Ishikawa (cell line): ENCODE results near the gene GALT.
A peak's percentile ranks its signal among the peaks of the same experiment; 100 is the strongest.

Experiments
- CEBPB ChIP-seq: IDR thresholded peaks from 2 replicates; pipeline ENCODE4 v1.6.1; 2012
- CREB1 ChIP-seq: IDR thresholded peaks from 2 replicates; pipeline ENCODE4 v1.6.1; 2012; ENCODE audit warnings: low read depth
- EGR1 ChIP-seq: IDR thresholded peaks from 2 replicates; pipeline ENCODE4 v1.6.1; 2012
- EP300 ChIP-seq: IDR thresholded peaks from 2 replicates; pipeline ENCODE4 v1.6.1; 2012; ENCODE audit warnings: borderline replicate concordance
- FOXM1 ChIP-seq: IDR thresholded peaks from 2 replicates; pipeline ENCODE4 v1.6.1; 2012; ENCODE audit warnings: low read depth, borderline replicate concordance
- MAX ChIP-seq: IDR thresholded peaks from 2 replicates; pipeline ENCODE4 v1.6.1; 2012
- NFIC ChIP-seq: IDR thresholded peaks from 2 replicates; pipeline ENCODE4 v1.6.1; 2012
- RAD21 ChIP-seq: IDR thresholded peaks from 2 replicates; pipeline ENCODE4 v1.6.1; 2012; ENCODE audit warnings: low read depth
- REST ChIP-seq: IDR thresholded peaks from 2 replicates; pipeline ENCODE4 v1.6.1; 2012; ENCODE audit warnings: low read depth, mild to moderate bottlenecking
- TAF1 ChIP-seq: IDR thresholded peaks from 2 replicates; pipeline ENCODE4 v1.6.1; 2012; ENCODE audit warnings: low read depth, mild to moderate bottlenecking
- TCF12 ChIP-seq: IDR thresholded peaks from 2 replicates; pipeline ENCODE4 v1.6.1; 2012; ENCODE audit warnings: low read depth
- TEAD4 ChIP-seq: IDR thresholded peaks from 2 replicates; pipeline ENCODE4 v1.6.1; 2012
- USF1 ChIP-seq: IDR thresholded peaks from 2 replicates; pipeline ENCODE4 v1.6.1; 2012
- YY1 ChIP-seq: IDR thresholded peaks from 2 replicates; pipeline ENCODE4 v1.6.1; 2012; ENCODE audit warnings: low read depth
- ZBTB7A ChIP-seq: IDR thresholded peaks from 2 replicates; pipeline ENCODE4 v1.6.1; 2012; ENCODE audit warnings: low read depth

GALT gene

GRCh38 chr9:34634551-34635248, 11.8 kb upstream of the GALT start:
- no peak for TF ChIP-seq EGR1
- TF ChIP-seq REST: no peak
- TF ChIP-seq ZBTB7A: no peak
- no peak for TF ChIP-seq CREB1
- no peak for TF ChIP-seq MAX
- no peak for TF ChIP-seq RAD21
- TF ChIP-seq TCF12: no peak
- no peak for TF ChIP-seq CEBPB
- TF ChIP-seq NFIC: no peak
- no peak for TF ChIP-seq FOXM1

GRCh38 chr9:34635556-34635955, 10.9 kb upstream of the GALT start:
- TF ChIP-seq MAX (no peak), TAF1 (no peak), USF1 (no peak), YY1 (no peak)

- no peak for TF ChIP-seq EGR1
- no peak; the same call in 1 of the 2 replicates for TF ChIP-seq YY1
- TF ChIP-seq FOXM1: no peak
- no peak for TF ChIP-seq REST
- TF ChIP-seq TCF12: 0 out of 2 replicates have a peak, but pooled peaks have one; percentile 7
- no peak for TF ChIP-seq TAF1
- TF ChIP-seq RAD21: no peak
- peak; percentile 75; the same call in 1 of the 2 replicates for TF ChIP-seq USF1
- no peak; the same call in 1 of the 2 replicates for TF ChIP-seq MAX
- TF ChIP-seq TEAD4: no peak
- no peak for TF ChIP-seq NFIC
- no peak for TF ChIP-seq EP300
- no peak for TF ChIP-seq CREB1
- no peak for TF ChIP-seq CEBPB
Measured at GRCh38 chr9:34636791-34637355, 9.6 kb upstream of the GALT start.

GRCh38 chr9:34637356-34638137, 8.9 kb upstream of the GALT start, which contains the start of gene SIGMAR1:
SIGMAR1 (minus strand) TSS chr9:34637787; CDS start chr9:34637697, 90 bp downstream.
- TF ChIP-seq RAD21 (no peak), NFIC (peak; percentile 48), USF1 (no peak; the same call in 1 of the 2 replicates), ZBTB7A (no peak), REST (no peak), CEBPB (no peak), EGR1 (no peak; the same call in 1 of the 2 replicates), CREB1 (no peak), YY1 (no peak; the same call in 1 of the 2 replicates), TAF1 (peak; percentile 57), FOXM1 (no peak), TEAD4 (0 out of 2 replicates have a peak, but pooled peaks have one; percentile 3), MAX (peak; percentile 98; the same call in 1 of the 2 replicates), EP300 (peak; percentile 36; the same call in 1 of the 2 replicates), TCF12 (no peak; the same call in 1 of the 2 replicates)
